HG03097 (cell line): ENCODE data around the gene PPP1R15A.
"Not testable (repeated sequence)": the region's sequence is repeated elsewhere in the genome, so short reads cannot be mapped to it uniquely, and the experiment has no call there.

Experiments
- ATAC-seq: cut with Tn5 transposase; IDR thresholded peaks from one replicate; pipeline ENCODE4 v1.9.1; 2021; ENCODE audit not compliant: unreplicated experiment, low FRiP score

The PPP1R15A gene

DNA sequence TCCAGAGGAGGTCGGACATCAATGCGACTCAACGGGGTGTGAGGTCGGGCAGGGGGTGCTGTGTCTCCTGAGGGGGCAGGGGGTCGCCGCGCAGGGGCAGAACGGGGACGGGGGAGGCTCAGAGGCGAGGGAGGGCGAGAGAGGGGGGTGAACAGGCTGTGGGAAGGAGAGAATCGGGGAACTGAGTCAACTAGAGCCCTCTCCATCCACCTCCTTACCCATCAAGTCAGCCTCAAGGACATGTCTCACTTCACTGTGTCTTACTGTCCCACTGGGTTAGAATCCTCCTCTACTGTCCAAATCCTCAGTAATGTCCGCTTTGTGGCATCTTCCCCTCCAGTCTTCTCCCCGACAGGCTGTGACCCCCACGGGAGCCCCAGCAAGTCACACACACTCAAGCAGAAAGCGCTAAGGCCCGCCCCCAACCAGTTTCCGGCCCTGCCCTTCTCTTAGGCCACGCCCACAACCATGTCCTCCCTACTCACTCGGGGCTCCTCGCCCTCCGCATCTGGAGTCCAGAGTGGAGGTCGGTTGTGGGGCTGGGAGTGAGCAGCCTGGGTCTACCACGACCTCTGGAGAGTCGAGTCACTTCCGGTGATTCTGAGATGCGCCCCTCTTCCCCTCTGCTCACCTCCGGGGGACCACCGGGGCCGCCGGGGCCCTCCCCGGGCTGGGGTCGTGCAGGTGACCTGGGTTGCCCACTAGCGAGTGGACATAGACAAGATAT, 13.1 kb upstream of the PPP1R15A start:
- ATAC-seq: no peak

DNA sequence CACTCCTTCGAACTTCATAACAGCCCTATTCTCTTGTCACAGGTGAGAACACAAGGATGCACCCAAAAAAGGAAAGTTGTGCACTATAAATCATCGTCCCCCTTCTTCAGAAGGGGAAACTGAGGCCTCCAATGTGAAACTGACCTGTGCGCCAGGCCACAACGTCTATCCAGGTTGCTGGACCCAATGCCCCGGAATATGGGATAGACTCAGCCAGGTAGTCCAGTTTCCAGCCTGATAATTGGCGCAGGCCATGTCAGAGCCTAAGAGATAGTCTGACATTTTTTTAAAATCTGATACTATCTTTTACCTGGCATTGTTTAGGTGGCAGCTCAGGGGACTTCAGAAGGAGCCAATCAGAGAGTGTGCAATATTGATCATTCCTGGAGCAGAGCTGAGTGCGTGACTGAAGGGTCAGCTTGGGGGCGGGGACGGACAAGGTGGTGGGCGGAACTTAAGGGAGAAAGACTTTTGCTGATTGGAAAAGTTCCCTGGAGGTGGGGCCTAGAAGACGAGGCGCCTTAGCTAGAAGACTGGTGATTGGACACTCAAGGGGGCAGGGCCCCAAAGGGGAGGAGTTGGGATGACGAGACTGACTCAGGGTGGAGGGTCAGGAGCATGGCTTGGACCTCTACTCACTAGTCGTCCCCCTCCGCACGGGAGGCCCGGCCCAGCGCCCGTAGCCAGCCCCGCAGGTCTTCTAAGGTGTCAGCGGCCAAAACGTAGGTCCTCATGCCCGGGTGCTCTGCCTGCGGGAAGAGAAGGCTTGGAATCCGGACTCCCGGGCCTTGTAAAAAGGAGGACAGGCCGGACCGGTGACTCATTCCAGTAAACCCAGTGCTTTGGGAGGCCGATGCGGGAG, 12.3 kb upstream of the PPP1R15A start:
- no peak for ATAC-seq

DNA sequence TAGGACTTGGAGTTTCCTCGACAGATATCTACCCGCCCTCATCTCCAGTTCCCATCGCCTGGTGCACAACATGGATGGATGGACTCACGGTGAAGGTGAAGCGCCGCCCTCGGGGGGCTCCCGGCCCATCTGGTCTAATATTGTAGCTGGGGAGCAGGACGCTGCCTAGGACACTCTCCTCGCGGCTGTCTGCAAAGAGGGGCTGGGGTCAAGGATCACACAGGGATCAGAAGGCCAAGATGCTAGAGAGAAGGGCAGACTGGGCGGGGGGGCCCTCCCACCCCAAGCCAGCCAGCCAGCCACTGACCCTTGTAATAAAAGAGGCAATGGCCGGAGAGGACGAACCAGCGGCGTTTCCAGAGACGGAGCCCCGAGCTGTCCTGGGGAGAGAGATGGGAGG, 10.9 kb upstream of the PPP1R15A start:
- ATAC-seq: no peak

DNA sequence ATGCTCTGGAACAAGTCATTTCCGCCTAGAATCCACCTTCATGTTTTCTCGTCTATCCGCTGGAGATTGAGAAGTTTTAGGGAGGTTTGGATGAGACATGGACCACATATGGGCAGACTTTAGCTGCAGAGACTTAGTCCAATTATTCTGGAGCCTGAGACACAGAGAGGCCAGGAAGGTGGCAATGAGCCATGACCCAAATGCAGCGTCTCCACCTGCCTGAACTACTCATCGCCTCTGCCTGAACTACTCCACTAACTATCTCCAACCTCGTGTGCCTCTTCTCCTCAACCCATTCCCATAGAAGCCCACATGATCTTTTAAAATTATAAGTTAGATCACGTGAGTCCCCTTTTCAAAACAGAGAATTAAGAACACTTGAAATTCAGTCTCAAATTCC, 9.4 kb upstream of the PPP1R15A start:
- ATAC-seq: no peak

DNA sequence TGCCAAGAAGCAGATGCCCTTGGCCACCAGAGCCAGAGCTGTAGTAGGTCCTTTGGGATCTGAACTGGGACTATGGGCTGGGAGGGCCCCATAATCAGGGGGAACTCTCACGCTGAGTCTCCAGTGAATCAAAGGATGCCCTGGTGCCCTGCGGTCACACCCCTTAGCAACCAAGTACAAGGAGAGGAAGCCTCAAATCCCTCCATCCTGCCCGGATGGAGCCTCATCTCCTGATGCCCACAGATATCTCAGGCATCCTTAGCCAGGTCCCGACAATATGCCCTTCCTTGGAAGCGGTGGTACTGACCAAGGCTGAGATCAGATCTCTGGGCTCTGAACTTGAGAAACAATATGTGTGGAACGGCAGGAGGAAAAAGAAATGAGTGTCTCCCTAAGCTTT, 5.5 kb upstream of the PPP1R15A start:
- no peak for ATAC-seq

DNA sequence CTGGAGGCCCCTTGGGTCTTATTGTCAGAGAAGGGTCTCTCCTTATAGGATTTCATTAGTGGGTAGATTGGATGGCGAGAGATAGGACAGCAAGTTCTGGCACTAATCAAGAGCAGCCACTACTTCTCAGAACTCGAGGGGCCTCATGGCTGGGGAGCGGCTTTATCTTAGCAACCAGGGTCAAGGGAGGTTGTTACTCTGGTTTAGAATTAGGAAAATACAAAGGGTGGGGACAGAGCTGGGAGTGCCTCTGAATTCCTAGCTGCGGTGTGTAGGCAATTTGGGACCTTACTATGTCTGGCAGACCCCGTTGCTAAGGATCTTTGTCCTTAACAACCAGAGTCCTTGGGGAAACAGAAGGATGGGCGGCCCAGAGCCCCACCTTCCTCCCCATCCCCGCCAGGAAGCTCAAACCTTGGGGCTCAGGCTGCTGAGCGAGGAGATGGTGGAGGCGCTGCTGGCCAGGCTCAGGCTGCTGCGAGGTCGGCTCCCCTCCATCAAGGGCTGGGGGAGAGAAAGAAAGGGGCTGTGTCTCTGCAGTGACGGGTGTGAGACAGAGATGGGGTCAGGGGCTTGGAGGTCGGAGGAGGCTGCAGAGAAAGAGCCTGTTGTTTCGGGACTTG, 5.0 kb upstream of the PPP1R15A start:
- ATAC-seq: no peak

DNA sequence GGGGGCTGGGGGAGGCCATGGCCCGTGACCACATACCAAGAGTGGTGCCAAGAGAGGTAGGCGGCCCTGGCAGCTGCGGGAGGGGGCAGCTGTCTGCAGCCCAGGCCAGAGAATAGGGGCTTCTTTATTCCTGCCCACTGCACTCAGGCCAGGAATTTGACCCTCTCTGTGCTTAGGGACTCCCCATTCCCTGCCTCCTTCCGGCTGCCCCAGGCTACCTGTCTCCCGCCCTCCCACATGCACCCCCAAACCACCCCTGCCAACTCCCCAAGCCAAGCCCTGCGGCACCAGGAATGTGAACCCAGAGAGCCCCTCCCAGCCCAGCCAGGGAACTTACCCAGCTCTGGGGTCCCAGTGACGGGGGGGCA, 4.5 kb upstream of the PPP1R15A start:
- ATAC-seq: no peak

DNA sequence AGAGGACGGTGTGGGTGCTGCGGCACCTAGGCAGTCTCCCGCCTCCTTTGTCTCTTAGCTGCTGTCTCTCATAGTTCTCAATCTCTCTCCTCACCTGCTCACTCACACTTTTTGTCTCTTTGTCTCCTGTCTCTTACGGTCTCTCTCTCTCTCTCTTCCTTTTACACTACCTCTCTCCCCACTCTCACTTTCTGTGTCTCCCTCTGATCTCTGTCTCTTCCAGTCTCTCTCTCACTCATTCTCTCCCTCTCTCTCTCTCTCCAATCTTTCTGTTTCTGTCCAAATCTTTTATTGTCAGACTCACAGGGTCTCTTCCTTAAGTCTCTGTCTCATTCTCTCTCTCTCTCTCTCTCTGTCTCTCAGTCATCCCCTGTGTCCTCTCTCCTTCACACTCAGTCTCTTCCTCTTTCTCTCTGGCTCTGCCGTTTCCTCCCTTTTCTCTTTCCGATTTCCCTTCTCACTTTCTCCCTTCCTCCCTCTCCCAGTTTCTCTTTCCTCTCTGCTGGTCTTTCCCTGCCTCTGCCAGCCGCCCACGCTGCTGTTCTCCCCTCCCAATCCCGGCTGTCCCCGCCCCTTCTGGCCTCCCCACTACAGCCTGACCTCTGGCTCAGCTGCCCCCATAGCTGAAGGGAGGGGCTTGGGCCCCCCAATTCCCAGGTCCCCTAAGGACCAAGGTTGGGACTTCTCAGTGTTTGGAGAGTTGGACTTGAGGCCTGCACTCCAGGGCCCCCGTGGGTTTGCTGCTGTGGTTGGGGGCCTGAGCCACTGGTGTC, 3.9 kb upstream of the PPP1R15A start, which contains the start of gene PLEKHA4:
TSS of gene PLEKHA4 (minus strand) at position 504 of the 773 bp plus-strand sequence. CDS start 997 bp downstream, outside the sequence.
- ATAC-seq: no peak

DNA sequence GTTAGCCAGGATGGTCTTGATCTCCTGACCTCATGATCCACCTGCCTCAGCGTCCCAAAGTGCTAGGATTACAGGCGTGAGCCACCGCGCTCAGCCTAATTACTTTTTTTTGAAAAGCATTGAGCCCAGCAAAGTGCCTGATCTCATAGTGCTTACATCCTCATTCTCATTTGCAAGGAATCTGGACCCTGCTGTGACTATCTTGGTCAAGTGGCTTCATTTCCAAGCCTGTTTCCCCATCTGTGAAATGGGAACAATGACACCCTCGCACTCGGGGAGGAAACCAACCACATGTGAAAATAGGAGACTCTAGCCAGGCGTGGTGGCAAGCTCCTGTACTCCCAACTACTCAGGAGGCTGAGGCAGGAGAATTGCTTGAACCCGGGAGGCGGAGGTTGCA, 2.2 kb upstream of the PPP1R15A start:
- ATAC-seq: no peak

DNA sequence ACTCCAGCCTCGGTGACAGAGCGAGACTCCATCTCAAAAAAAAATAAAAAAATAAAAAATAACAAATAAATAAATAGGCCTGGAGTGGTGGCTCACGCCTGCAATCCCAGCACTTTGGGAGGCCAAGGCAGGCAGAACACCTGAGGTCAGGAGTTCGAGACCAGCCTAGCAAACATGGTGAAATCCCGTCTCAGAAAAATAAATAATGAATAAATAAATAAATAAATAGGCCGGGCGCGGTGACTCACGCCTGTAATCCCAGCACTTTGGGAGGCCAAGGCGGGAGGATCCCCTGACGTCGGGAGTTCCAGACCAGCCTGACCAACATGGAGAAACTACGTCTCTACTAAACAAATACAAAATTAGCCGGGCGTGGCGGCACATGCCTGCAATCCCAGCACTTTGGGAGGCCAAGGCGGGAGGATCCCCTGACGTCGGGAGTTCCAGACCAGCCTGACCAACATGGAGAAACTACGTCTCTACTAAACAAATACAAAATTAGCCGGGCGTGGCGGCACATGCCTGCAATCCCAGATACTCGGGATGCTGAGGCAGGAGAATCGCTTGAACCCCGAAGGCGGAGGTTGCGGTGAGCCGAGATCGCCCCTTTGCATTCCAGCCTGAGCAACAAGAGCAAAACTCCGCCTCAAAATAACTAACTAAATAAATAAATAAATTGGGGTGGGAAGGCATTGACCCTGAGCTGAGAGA, 595 bp upstream of the PPP1R15A start:
- ATAC-seq: not testable (repeated sequence)

DNA sequence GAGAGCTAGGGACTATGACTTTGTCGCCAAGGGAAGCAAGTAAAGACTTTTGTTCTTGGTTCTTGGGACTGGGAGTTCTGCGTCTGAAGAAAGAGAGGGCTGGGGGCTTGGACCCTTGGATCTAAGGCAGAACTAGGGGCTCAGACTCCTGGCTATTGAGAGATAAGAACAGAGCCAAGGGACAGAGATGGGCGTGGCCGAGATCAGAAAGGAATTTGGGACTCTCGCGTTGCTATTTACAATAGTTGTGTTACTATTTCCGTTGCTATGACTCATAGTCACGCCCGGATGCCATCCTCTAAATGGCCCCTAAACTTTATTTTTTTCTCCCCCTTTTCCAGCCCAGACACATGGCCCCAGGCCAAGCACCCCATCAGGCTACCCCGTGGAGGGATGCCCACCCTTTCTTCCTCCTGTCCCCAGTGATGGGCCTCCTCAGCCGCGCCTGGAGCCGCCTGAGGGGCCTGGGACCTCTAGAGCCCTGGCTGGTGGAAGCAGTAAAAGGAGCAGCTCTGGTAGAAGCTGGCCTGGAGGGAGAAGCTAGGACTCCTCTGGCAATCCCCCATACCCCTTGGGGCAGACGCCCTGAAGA, 759 bp downstream of the PPP1R15A start:
- no peak for ATAC-seq

DNA sequence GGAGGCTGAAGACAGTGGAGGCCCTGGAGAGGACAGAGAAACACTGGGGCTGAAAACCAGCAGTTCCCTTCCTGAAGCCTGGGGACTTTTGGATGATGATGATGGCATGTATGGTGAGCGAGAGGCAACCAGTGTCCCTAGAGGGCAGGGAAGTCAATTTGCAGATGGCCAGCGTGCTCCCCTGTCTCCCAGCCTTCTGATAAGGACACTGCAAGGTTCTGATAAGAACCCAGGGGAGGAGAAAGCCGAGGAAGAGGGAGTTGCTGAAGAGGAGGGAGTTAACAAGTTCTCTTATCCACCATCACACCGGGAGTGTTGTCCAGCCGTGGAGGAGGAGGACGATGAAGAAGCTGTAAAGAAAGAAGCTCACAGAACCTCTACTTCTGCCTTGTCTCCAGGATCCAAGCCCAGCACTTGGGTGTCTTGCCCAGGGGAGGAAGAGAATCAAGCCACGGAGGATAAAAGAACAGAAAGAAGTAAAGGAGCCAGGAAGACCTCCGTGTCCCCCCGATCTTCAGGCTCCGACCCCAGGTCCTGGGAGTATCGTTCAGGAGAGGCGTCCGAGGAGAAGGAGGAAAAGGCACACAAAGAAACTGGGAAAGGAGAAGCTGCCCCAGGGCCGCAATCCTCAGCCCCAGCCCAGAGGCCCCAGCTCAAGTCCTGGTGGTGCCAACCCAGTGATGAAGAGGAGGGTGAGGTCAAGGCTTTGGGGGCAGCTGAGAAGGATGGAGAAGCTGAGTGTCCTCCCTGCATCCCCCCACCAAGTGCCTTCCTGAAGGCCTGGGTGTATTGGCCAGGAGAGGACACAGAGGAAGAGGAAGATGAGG, 1.5 kb downstream of the PPP1R15A start:
- ATAC-seq: no peak

DNA sequence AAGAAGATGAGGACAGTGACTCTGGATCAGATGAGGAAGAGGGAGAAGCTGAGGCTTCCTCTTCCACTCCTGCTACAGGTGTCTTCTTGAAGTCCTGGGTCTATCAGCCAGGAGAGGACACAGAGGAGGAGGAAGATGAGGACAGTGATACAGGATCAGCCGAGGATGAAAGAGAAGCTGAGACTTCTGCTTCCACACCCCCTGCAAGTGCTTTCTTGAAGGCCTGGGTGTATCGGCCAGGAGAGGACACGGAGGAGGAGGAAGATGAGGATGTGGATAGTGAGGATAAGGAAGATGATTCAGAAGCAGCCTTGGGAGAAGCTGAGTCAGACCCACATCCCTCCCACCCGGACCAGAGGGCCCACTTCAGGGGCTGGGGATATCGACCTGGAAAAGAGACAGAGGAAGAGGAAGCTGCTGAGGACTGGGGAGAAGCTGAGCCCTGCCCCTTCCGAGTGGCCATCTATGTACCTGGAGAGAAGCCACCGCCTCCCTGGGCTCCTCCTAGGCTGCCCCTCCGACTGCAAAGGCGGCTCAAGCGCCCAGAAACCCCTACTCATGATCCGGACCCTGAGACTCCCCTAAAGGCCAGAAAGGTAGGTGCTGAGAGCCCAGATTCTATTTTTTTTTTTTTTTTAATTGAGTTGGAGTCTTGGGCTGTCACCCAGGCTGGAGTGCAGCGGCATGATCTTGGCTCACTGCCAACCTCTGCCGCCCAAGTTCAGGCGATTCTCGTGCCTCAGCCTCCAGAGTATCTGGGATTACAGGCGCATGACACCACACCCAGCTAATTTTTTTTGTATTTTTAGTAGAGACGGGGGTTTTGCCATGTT, 2.3 kb downstream of the PPP1R15A start:
- ATAC-seq: no peak

DNA sequence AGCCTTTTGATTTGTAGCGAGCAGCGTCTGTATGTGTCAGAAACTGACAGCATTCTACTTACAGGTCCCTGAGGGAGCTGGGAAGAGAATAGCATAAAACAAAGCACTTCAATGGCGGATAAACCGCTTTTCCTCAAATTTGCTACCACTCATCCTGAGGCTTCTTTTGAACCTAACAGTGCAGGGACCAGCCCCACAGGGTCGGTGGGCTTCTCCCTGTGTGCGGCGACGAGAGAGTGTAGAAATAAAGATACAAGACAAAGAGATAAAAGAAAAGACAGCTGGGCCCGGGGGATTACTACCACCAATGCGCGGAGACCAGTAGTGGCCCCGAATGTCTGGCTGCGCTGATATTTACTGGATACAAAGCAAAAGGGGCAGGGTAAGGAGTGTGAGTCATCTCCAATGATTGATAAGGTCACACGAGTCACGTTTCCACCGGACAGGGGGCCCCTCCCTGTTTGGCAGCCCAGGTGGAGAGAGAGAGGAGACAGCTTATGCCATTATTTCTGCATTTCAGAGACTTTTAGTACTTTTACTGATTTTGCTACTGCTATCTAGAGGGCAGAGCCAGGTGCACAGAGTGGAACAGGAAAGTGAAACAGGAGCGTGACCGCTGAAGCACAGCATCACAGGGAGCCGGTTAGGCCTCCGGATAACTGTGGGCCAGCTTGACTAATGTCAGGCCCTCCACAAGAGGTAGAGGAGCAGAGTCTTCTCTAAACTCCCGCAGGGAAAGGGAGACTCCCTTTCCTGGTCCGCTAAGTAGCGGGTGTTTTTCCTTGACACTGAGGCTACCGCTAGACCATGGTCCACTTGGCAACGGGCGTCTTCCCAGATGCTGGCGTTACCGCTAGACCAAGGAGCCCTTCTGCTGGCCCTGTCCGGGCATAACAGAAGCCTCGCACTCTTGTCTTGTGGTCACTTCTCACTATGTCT, 4.1 kb downstream of the PPP1R15A start:
- not testable (repeated sequence) for ATAC-seq

DNA sequence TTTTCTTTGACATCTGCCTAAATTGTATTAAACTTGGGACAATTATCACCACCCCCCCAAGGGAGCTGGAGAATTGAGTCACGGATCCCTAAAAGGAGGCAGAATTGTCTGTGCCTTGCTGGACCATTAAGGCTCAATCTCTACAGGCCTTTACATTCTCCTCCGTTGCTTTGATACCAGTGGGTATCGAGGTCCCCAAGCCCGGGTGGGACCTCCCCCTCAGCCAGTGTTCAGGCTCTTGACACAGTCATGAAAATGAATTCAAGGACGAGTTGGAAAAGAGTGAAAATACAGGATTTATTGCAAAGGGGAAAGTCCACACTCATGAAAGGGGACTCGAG, 5.6 kb downstream of the PPP1R15A start:
- ATAC-seq: no peak

DNA sequence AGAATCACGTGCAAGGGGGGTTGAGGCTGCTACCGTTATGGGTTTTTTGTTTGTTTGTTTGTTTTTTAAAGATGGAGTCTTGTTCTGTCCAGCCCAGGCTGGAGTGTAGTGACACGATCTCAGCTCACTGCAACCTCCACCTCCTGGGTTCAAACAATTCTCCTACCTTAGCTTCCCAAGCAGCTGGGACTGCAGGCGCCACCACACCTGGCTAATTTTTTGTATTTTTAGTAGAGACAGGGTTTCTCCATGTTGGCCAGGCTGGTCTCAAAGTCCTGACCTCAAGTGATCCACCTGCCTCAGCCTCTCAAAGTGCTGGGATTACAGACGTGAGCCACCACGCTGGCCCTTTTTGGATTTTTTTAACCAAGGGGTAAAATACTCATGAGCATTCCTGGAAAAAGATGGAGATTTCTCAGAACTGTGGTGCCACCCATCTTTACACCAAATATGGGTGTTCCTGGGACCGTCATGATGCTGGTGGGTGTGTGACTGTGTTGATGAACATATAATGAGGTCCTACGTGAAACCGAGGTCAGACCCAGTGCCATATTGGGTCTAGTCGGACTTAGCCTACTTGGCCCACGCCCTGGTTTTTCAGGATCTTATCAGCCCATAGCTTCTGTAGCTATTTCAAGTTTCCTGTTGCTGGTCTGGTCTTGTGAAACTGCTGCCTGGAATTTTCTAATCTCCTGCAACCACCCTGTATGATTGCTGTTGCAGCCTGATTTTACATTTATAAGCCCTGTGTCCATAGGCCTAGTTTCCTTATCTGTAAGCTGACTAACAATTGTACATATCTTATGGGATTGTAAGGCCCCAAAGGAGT, 6.2 kb downstream of the PPP1R15A start:
- ATAC-seq: no peak
